SU-DHL-6 (cell line): ENCODE data around the gene PLA2G6.

Experiments used
- EZH2phosphoT487 ChIP-seq: fragments of 200-600 bp; sonication (generic), shearing (Covaris generic); conservative IDR thresholded peaks from 2 replicates; pipeline ENCODE4 v1.6.1; 2018; ENCODE audit warnings: mild to moderate bottlenecking, antibody characterized with exemption, low read length, moderate library complexity, mixed read lengths
- TF ChIP-seq, protein P1 (sequence below): fragments of 200-600 bp; sonication (generic); IDR thresholded peaks from one replicate; pipeline ENCODE4 v1.5.1; 2017; ENCODE audit warnings: antibody characterized with exemption, mild to moderate bottlenecking, low read length, moderate library complexity; ENCODE audit not compliant: insufficient read depth, poor library complexity, severe bottlenecking

DNA sequence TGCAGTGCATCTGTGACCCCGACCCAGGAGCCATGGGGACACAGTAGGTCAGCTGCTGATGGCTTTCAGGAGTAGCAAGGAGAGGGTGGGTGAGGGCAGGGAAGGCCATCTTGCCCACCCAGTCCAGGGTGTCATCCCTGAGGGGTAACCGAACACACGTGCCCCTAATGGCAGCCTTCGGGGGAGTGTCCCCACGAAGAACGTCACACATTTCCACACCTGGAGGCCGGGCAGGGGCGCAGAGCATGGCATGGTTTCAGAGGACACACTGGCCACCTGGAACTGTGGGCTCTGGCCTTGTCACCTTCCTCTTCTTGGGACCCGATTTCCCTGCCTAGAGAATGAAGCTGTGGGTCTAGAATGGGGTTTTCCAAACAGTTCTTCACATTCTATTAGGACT is 51.8 kb downstream of the PLA2G6 start:
- TF ChIP-seq, protein P1, sequence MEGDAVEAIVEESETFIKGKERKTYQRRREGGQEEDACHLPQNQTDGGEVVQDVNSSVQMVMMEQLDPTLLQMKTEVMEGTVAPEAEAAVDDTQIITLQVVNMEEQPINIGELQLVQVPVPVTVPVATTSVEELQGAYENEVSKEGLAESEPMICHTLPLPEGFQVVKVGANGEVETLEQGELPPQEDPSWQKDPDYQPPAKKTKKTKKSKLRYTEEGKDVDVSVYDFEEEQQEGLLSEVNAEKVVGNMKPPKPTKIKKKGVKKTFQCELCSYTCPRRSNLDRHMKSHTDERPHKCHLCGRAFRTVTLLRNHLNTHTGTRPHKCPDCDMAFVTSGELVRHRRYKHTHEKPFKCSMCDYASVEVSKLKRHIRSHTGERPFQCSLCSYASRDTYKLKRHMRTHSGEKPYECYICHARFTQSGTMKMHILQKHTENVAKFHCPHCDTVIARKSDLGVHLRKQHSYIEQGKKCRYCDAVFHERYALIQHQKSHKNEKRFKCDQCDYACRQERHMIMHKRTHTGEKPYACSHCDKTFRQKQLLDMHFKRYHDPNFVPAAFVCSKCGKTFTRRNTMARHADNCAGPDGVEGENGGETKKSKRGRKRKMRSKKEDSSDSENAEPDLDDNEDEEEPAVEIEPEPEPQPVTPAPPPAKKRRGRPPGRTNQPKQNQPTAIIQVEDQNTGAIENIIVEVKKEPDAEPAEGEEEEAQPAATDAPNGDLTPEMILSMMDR = no peak
- TF ChIP-seq EZH2phosphoT487 = no peak
